OCI-LY1 (cell line): ENCODE data around the gene ANKRD11.

Source experiments
- H2AFZ ChIP-seq: fragments of 200-600 bp; sonication (generic), shearing (Covaris generic); 2 replicates; pipeline ENCODE4 v1.6.0; 2014; ENCODE audit warnings: antibody characterized with exemption, mild to moderate bottlenecking, low read length
- H3F3A ChIP-seq: fragments of 200-600 bp; sonication (generic), shearing (Covaris generic); 2 replicates; pipeline ENCODE4 v1.6.0; 2014; ENCODE audit warnings: mild to moderate bottlenecking, antibody characterized with exemption, low read length, moderate library complexity; ENCODE audit not compliant: insufficient read depth
- H3K27ac ChIP-seq: fragments of 200-600 bp; sonication (generic); 2 replicates; pipeline ENCODE4 v1.5.1; 2014; ENCODE audit warnings: low read length, mixed run types, mild to moderate bottlenecking, low read depth; ENCODE audit not compliant: poor library complexity, severe bottlenecking
- H3K27me3 ChIP-seq: fragments of 200-600 bp; sonication (generic); 2 replicates; pipeline ENCODE4 v1.6.0; 2014; ENCODE audit warnings: antibody characterized with exemption, mild to moderate bottlenecking, low read length, moderate library complexity; ENCODE audit not compliant: insufficient read depth
- H3K36me3 ChIP-seq: fragments of 200-600 bp; sonication (generic); 2 replicates; pipeline ENCODE4 v1.6.1; 2014; ENCODE audit warnings: mild to moderate bottlenecking, antibody characterized with exemption, low read length, moderate library complexity, mixed read lengths; ENCODE audit not compliant: insufficient read depth
- H3K4me1 ChIP-seq: fragments of 200-600 bp; sonication (generic); 2 replicates; pipeline ENCODE4 v1.5.1; 2014; ENCODE audit warnings: mild to moderate bottlenecking, low read length, moderate library complexity; ENCODE audit not compliant: insufficient read depth, severe bottlenecking
- H3K4me2 ChIP-seq: fragments of 200-600 bp; sonication (generic), shearing (Covaris generic); 2 replicates; pipeline ENCODE4 v1.6.1; 2014; ENCODE audit warnings: low read length
- H3K4me3 ChIP-seq: fragments of 200-600 bp; sonication (generic); 2 replicates; pipeline ENCODE4 v1.5.1; 2014; ENCODE audit warnings: low read length, low read depth, mild to moderate bottlenecking, mixed read lengths; ENCODE audit not compliant: poor library complexity, severe bottlenecking
- H3K79me2 ChIP-seq: fragments of 200-600 bp; shearing (Covaris generic); 2 replicates; pipeline ENCODE4 v1.6.1; 2016; ENCODE audit warnings: mixed run types, low read length, mixed read lengths; ENCODE audit not compliant: insufficient read depth
- H3K9ac ChIP-seq: fragments of 200-600 bp; sonication (generic), shearing (Covaris generic); 2 replicates; pipeline ENCODE4 v1.6.1; 2014; ENCODE audit warnings: mild to moderate bottlenecking, low read length, mixed read lengths
- H3K9me2 ChIP-seq: fragments of 200-600 bp; sonication (generic), shearing (Covaris generic); 2 replicates; pipeline ENCODE4 v1.6.1; 2014; ENCODE audit warnings: low read depth, mild to moderate bottlenecking, low read length, mixed read lengths
- H3K9me3 ChIP-seq: fragments of 200-600 bp; shearing (Covaris generic); 2 replicates; pipeline ENCODE4 v1.6.1; 2014; ENCODE audit warnings: low read length, mixed read lengths
- H4K20me1 ChIP-seq: fragments of 200-600 bp; sonication (generic), shearing (Covaris generic); 2 replicates; pipeline ENCODE4 v1.6.0; 2016; ENCODE audit warnings: mild to moderate bottlenecking, low read length; ENCODE audit not compliant: insufficient read depth
- CTCF ChIP-seq: fragments of 200-600 bp; sonication (generic), shearing (Covaris generic); IDR thresholded peaks from 2 replicates; pipeline ENCODE4 v1.5.1; 2017; ENCODE audit warnings: mild to moderate bottlenecking, antibody characterized with exemption, low read length, moderate library complexity, mixed read lengths
- EZH2 ChIP-seq: fragments of 200-600 bp; sonication (generic), shearing (Covaris generic); IDR thresholded peaks from 2 replicates; pipeline ENCODE4 v1.8.0; 2017; ENCODE audit warnings: borderline replicate concordance, mixed run types, mild to moderate bottlenecking, antibody characterized with exemption, low read length, moderate library complexity, mixed read lengths

Gene ANKRD11

GRCh38 chr16:89243664-89244063 lies 246.7 kb downstream of the ANKRD11 start:
- no peak overlapping the region for H2AFZ ChIP-seq
- no peak overlapping the region for H3K4me2 ChIP-seq

GRCh38 chr16:89242795-89243200 lies 247.6 kb downstream of the ANKRD11 start:
- Histone ChIP-seq H3K4me3 (no peak overlapping the region), H4K20me1 (no peaks in the 10 kb centered on the region), H3K9me3 (no peaks in the 10 kb centered on the region), H3K9ac (no peak overlapping the region), H3K27me3 (no peaks in the 10 kb centered on the region), H3K36me3 (no peaks in the 10 kb centered on the region), H3K27ac (no peak overlapping the region), H3F3A (no peaks in the 10 kb centered on the region), H3K79me2 (no peaks in the 10 kb centered on the region), H3K4me2 (no peak overlapping the region), H3K4me1 (peaks cover 5% of the 10 kb centered on the region), H2AFZ (no peak overlapping the region), H3K9me2 (no peaks in the 10 kb centered on the region)
- TF ChIP-seq CTCF (no peak), EZH2 (no peak)

More at GRCh38 chr16:89243664-89244063, 246.7 kb downstream of the ANKRD11 start:
- Histone ChIP-seq H3K4me3 (no peak overlapping the region), H3K79me2 (no peaks in the 10 kb centered on the region), H3F3A (no peaks in the 10 kb centered on the region), H3K9ac (no peak overlapping the region), H3K9me3 (no peaks in the 10 kb centered on the region), H4K20me1 (no peaks in the 10 kb centered on the region), H3K4me1 (peaks cover 5% of the 10 kb centered on the region), H3K27ac (no peak overlapping the region), H3K9me2 (no peaks in the 10 kb centered on the region), H3K27me3 (no peaks in the 10 kb centered on the region), H3K36me3 (no peaks in the 10 kb centered on the region)
- TF ChIP-seq EZH2 (no peak), CTCF (no peak)

- TF ChIP-seq CTCF (no peak), EZH2 (no peak)
- no peaks in the 10 kb centered on the region for H3K36me3 ChIP-seq
- no peak overlapping the region for H2AFZ ChIP-seq
- H3K79me2 ChIP-seq, result no peaks in the 10 kb centered on the region
- no peaks in the 10 kb centered on the region for H3F3A ChIP-seq
- H3K9ac ChIP-seq, result peak overlapping the region; percentile 83
- H3K9me2 ChIP-seq, result no peaks in the 10 kb centered on the region
- H3K27ac ChIP-seq, result peak overlapping the region; percentile 78
- no peaks in the 10 kb centered on the region for H3K9me3 ChIP-seq
- H4K20me1 ChIP-seq, result no peaks in the 10 kb centered on the region
- H3K4me1 ChIP-seq, result no peaks in the 10 kb centered on the region
- peak overlapping the region; percentile 64 for H3K4me2 ChIP-seq
- H3K4me3 ChIP-seq, result peak overlapping the region; percentile 75
- H3K27me3 ChIP-seq, result no peaks in the 10 kb centered on the region
Measured at GRCh38 chr16:89241187-89242007, 249.0 kb downstream of the ANKRD11 start.
